GM21576 (cell line): Measurements from ENCODE around the gene NBEA.
"Not testable (repeated sequence)": the region's sequence is repeated elsewhere in the genome, so short reads cannot be mapped to it uniquely, and the experiment has no call there.

ENCODE experiments used
- ATAC-seq: cut with Tn5 transposase; IDR thresholded peaks from one replicate; pipeline ENCODE4 v1.9.1; 2021; ENCODE audit warnings: mild to moderate bottlenecking, moderate library complexity; ENCODE audit not compliant: unreplicated experiment

Gene NBEA

DNA sequence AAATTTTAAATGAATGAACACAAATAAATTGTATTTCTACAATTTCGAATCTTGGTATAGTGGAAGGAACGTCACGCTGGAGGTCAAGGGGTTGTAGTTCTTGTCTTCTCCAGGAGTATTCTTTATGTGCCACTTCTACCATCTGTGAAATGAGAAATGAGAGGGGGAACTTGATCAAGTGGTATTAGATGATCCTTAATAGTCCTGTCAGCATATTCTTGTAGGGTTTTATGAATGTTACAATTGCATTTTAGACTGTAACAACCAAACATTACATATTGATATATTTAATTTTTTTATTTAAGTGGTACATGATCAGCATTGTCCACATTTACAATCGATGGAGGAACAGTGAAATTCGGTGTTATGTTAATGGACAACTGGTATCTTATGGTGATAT lies 113.6 kb downstream of the NBEA start:
- no peak for ATAC-seq

GRCh38 chr13:35057858-35058257 lies 115.8 kb downstream of the NBEA start:
- ATAC-seq = no peak

DNA sequence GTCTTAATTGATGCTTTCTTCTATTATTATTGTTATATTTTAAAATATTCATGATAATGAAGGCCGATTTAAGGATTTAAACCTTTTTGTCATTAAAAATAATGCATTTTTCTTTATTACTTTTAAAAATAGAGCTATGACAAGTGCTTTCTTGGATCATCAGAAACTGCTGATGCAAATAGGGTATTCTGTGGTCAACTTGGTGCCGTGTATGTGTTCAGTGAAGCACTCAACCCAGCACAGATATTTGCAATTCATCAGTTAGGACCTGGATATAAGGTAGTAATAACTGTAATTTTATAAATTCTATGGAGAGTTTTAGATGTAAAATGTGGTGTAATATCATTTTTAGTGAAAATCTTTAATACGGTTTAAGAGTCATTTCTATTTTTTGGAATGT lies 116.5 kb downstream of the NBEA start:
- peak; percentile 99 for ATAC-seq

GRCh38 chr13:35086667-35087066 lies 144.6 kb downstream of the NBEA start:
- no peak for ATAC-seq

DNA sequence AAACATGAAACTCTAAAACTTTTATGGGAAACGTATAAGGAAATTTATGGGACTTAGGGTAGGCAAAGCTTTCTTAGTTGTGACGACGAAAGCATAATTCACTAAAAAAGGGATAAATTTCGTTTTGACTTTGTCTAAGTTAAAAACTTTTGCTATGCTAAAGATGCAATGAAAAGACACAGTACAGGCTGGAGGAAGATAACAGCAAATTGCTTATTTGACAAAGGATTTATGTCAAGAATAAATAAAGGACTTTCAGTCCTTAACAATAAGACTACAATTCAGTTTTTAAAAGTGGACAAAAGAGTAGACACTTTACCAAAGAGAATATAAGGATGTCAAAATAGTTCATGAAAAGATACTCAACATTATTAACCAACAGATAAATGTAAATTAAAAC lies 150.2 kb downstream of the NBEA start:
- ATAC-seq = no peak

DNA sequence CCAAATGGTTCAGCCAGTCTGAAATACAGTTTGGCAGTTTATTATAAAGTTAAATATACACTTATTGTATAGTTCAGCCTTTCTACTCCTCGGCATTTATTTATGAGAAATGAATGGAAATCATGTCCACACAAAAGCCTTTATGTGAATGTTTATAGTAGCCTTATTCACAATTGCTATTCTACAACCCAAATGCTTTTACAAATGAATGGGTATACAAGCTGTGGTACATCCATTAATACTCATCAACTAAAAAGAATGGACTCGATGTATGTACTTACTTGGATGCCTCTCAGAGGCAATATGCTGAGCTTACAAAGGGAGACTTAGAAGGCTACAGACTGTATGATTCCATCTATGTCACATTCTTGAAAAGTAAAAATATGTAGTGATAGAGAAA lies 150.7 kb downstream of the NBEA start:
- no peak for ATAC-seq

DNA sequence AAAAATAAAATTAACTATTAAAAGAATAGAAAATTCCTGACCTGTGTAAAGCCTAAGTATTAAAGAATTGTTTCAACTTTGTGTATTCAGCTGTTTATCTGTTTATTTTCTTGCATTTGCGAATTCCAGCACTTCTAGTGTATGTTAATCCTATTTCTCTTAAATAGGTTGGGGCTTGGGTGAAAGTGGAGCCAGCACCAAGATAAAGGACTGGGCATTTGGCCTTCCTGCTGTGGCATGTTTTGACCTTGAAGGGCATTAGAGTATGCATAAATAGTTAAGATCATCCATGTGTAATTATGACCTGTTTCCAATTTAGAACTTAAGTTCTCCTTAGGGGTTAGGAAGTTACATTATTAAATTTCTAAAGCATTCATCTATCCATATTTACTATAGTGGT lies 151.3 kb downstream of the NBEA start:
- no peak for ATAC-seq

DNA sequence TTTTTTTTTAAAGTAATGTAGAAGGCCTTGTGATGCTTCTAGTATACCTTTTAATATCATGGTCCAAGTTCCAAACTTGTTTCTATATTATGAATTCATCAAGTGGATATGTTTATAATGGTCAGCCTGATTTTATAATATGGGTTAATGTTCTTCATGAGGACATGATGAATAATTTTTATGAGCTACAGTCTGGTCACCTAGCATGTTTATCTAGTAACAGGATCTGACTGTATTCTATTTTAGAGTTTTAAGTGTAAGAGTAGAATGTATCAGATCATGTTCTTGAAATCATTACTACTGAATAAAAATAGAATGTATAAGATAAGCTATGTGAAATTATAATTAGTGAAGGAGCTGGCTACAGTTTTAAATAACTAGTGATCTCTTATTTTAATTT lies 164.7 kb downstream of the NBEA start:
- ATAC-seq = not testable (repeated sequence)

- ATAC-seq = no peak
These were observed 165.5 kb downstream of the NBEA start for GRCh38 chr13:35107535-35107934.

- not testable (repeated sequence) for ATAC-seq
These were observed 171.5 kb downstream of the NBEA start for GRCh38 chr13:35113612-35114011.

DNA sequence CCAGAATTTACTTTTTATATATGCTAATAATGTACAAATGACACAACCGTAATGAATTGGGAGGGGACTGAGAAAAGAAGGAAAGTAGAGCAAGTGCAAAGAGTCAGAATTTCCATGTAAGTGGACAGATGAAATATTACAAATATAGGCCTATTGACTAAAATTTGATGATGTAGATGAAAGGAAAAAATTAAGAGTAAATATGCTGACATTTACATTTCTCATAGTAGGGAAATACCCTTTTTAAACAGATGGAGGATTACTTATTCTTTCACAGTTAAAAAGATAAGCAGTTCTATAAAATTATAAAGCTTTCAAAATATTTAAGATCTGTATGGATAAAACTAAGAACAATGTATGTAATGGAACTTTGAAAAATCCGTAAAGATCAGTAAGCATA lies 185.4 kb downstream of the NBEA start:
- no peak for ATAC-seq

GRCh38 chr13:35129500-35129899 lies 187.4 kb downstream of the NBEA start:
- no peak for ATAC-seq

DNA sequence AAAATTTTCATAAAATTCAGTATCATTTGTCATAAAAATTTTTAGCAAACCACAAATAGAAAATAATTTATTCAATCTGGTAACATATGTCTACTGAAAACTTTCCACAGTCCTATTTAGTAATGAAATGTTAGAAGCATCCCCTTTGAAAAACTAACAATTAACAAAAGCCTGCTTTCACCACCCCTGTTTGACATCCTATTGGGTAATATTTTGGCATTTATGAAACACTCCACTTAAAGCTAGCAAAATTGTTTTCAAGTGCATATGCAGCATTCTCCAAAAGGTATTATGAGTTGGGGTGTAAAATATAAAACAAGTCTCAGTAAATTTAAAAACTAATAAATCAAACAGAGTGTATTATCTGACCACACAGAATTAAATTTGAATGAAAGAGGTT lies 189.4 kb downstream of the NBEA start:
- no peak for ATAC-seq

DNA sequence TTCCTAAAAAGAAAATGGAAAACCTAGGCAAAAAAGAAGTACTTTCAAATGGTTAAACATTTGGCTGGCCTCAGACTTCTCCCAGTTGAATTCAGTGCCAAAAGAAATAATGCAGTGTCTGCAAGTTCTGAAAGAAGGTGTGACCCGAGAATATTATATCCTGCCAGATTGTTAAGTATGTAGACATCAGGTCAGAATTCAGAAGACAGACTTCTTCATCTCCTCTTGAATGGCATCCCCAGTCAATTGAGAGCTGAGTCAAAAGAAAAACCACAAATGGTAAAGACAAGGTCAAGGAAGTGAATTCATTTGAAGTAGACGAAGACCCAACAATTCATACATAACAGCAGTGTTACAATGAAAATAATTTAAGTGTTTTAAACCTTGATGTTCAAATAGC lies 194.5 kb downstream of the NBEA start:
- ATAC-seq = no peak

DNA sequence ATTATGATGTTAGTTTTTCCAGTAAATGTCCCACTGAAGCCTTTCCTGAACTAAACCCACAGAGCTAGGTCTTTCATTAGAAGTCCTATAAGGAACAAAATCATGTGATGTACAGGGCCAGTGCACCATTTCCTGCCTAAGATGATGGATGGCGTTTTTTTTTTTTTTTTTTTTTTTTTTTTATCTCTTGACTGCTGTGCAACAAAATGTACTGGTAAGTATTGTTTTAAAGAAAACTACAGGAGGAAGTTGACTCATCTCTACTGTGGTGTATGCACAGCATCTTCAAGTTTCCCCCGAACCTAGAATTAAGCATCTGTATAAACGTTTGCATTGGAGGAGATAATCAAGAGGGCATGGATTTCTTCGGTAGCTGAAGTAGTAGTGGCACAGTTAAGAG lies 197.5 kb downstream of the NBEA start:
- ATAC-seq = no peak

DNA sequence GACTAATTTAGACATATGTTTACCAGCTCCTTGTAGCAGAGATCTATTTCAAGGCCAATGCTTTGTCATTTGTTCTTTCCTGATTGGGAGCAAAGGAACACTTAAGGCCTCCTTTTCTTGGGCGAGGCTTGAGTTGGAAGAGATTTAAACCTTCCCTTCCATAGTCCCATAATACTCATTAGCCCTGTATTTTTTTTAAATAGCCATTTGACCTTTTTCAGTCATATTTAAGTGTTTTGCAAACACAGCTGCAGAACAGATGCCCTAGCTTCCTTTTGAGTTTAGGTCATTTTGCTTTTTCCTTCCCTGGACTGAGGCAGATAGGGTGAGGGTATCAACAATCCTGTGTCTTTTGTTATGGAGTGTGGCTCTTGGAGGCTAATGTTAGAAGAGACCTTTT lies 198.3 kb downstream of the NBEA start:
- no peak for ATAC-seq

GRCh38 chr13:35140831-35141230 lies 198.8 kb downstream of the NBEA start:
- ATAC-seq = no peak

DNA sequence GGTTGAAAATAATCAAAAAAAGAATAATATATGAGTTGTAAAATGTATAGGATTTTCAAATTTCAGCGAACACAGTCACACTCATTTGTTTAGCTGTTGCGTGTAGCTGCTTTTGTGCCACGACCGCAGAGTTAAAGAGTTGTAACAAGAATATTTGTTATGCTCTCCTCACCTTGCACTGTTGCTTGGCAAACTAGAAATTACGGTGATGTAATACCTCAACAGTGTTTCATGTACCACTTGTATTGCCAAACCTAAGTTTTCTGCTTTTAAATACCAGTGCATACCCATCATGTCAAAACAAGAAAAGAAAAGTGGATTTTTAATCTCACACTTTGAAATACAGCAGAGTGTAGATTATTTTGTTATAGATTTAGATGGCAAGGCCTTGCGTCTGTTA lies 201.1 kb downstream of the NBEA start:
- no peak for ATAC-seq

DNA sequence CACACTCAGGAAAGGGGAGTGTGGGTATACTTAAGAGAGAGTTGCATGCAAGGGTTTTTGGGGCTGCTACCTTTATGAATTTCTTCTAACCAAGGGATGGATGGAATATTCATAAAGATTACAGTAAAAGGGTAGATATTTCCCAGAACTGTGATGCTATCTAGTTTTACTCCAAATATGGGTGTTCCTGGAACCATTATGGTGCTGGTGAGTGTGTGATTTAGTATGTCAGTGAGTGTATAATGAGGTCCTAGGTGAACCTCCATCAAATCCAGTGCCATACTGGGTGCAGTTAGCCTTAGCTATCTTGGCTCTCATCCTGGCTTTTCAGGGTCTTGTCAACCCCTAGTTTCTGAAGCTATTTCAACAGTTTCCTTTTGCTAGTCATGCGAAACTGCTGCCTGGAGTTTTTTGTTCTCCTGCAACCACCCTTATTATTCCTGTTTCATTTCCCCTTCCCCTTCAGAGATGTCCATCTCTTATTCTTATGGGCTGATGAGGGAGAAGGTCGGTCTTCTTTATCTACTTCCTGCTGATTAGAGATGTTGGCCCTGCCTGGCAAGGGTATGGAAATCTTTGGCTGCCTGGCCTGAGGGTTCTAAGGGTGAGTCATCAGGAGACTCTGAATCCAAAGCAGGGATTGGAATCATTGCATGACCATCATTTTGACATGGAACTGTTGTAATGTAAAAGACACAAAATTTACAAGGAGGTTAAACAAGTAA lies 202.3 kb downstream of the NBEA start:
- no peak for ATAC-seq

GRCh38 chr13:35146686-35147085 lies 204.6 kb downstream of the NBEA start:
- no peak for ATAC-seq

GRCh38 chr13:35157143-35157755 lies 215.2 kb downstream of the NBEA start:
- ATAC-seq = peak; percentile 84

DNA sequence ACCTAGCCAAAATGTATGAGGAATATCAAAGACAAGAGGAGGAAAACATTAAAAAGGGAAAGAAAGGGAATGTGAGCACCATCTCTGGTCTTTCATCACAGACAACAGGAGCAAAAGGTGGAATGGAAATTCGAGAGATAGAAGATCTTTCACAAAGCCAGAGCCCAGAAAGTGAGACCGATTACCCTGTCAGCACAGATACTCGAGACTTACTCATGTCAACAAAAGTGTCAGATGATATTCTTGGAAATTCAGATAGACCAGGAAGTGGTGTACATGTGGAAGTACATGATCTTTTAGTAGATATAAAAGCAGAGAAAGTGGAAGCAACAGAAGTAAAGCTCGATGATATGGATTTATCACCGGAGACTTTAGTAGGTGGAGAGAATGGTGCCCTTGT lies 217.0 kb downstream of the NBEA start:
- ATAC-seq = no peak

DNA sequence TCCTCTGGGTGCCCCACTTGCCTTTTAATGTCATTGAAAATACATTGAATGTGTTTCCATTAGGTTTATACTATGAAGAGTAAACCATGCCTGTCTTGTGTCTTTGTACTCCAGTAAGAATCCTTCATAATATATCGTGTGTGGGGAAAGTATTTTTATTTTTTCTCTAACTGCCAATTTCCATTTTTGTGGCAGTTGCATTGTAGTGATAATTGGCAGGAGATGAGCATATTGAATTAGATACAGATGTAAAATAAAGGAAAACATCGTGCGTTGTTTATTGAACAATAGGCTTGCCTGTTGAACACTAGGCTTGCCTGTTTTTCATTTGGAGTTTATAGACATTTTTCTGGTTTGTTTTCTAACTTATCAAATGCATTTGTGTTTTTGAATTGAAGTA lies 218.8 kb downstream of the NBEA start:
- no peak for ATAC-seq
